H1 (cell line): ENCODE results near the gene OCLN. TPM values are rescaled to one million over a fixed set of nuclear protein-coding genes. Genes with fewer than 3 reads are reported as not detected.

Experiments used
- CTBP2 ChIP-seq: IDR thresholded peaks from 2 replicates; pipeline ENCODE4 v1.7.0; 2011; ENCODE audit warnings: borderline replicate concordance, mild to moderate bottlenecking, moderate library complexity, mixed read lengths, low read length; ENCODE audit not compliant: insufficient read depth, insufficient read length
- E2F6 ChIP-seq: IDR thresholded peaks from 2 replicates; pipeline ENCODE4 v1.6.1; 2012; ENCODE audit warnings: inconsistent platforms
- HDAC6 ChIP-seq: IDR thresholded peaks from one replicate; pipeline ENCODE4 v1.7.1; 2012; ENCODE audit warnings: low read depth, mild to moderate bottlenecking, inconsistent platforms, low read length, moderate library complexity
- MAFK ChIP-seq: IDR thresholded peaks from 2 replicates; pipeline ENCODE4 v1.6.1; 2012; ENCODE audit warnings: low read depth, mild to moderate bottlenecking, improper control_type of control experiment, low read length
- POU5F1 ChIP-seq: IDR thresholded peaks from 2 replicates; pipeline ENCODE4 v1.6.1; 2011; ENCODE audit warnings: low read depth, mild to moderate bottlenecking, low read length, moderate library complexity
- RXRA ChIP-seq: IDR thresholded peaks from 2 replicates; pipeline ENCODE4 v1.6.1; 2011; ENCODE audit warnings: low read depth, mild to moderate bottlenecking, low read length, moderate library complexity; ENCODE audit not compliant: insufficient read depth
- SUZ12 ChIP-seq: fragments of 200-600 bp; sonication (generic); IDR thresholded peaks from 2 replicates; pipeline ENCODE4 v1.6.1; 2012; ENCODE audit warnings: mild to moderate bottlenecking, inconsistent platforms, low read length, moderate library complexity, mixed read lengths
- polyA plus RNA-seq, 7 experiments: library from polyadenylated mRNA; depleted of rRNA in 3 of 7; stranded (reverse) in 5 of 7; unstranded in 2 of 7; fragments of >200 nt in 5 of 7; fragments of 200-250 nt in 2 of 7; gene quantifications; 1 replicate in 5 of 7; 2 replicates in 1 of 7; 4 replicates in 1 of 7; pipeline versions ENCODE4 v1.2.1 to v1.2.3, GENCODE V29; 2011 to 2013; ENCODE audit warnings: missing spikeins in 2 of 7, mixed read lengths in 2 of 7
- total RNA-seq: library from RNA; stranded (reverse); fragmentation: NEBNext Ultra II Directional; extraction: Animal tissue kit (Norgen Biotek cat#: 25700); gene quantifications from 2 replicates; pipeline ENCODE4 v1.2.1, GENCODE V29; 2021

The OCLN gene
- total and polyA plus RNA-seq, 2 of the 8 experiments (the other 6 are each of a cell fraction or from before 2014, with no cell fraction given): 27.9 to 85.5 TPM

- TF ChIP-seq E2F6: no peak
- TF ChIP-seq MAFK: no peak
- TF ChIP-seq CTBP2: no peak
- TF ChIP-seq POU5F1: no peak
- TF ChIP-seq SUZ12: no peak
- TF ChIP-seq HDAC6: no peak
- no peak for TF ChIP-seq RXRA
These were observed 16.6 kb downstream of the OCLN start (continued) for GRCh38 chr5:69509212-69509611.
